Caki2 (cell line): ENCODE measurements around the gene SPINK5. TPM values are rescaled to one million over a fixed set of nuclear protein-coding genes. Genes with fewer than 3 reads are reported as not detected.

Experiments
- DNase-seq: peaks from one replicate; pipeline ENCODE4 v3.0.0-alpha.2; 2015; ENCODE audit warnings: low read depth
- in situ Hi-C: cut with HindIII; loops from 2 replicates; pipeline ENCODE4 v1.10.0; 2016; ENCODE audit warnings: low sequenced_read_pairs, low pct_unique_long_range_greater_than_20kb, mixed read lengths
- total RNA-seq: library from RNA; depleted of rRNA; stranded (reverse); fragments of >200 nt; shearing (Covaris generic); gene quantifications from 2 replicates; pipeline ENCODE4 v1.2.3, GENCODE V29; 2014; ENCODE audit warnings: low replicate concordance

Gene SPINK5
- total RNA-seq, 1 experiment from 2014 or later: 0.95 TPM

GRCh38 chr5:148085977-148086705 is 22.4 kb downstream of the SPINK5 start:
- in situ Hi-C loops: no loop called here
- DNase-seq: no peak

- no peak for DNase-seq
- in situ Hi-C loops: no loop called here
Observed at GRCh38 chr5:148090146-148090772, 26.5 kb downstream of the SPINK5 start.

- DNase-seq: no peak
- in situ Hi-C loops: no loop called here
Observed at GRCh38 chr5:148090773-148091250, 27.0 kb downstream of the SPINK5 start.

- in situ Hi-C loops: no loop called here
- no peak for DNase-seq
Observed at GRCh38 chr5:148091991-148092964, 28.5 kb downstream of the SPINK5 start.

- in situ Hi-C loops: no loop called here
- DNase-seq: no peak
Observed at GRCh38 chr5:148094336-148094735, 30.6 kb downstream of the SPINK5 start.

- DNase-seq: no peak
- in situ Hi-C loops: no loop called here
Observed at GRCh38 chr5:148104226-148104625, 40.4 kb downstream of the SPINK5 start.

GRCh38 chr5:148107608-148108007 is 43.8 kb downstream of the SPINK5 start:
- DNase-seq: no peak

GRCh38 chr5:148113243-148113642 is 49.5 kb downstream of the SPINK5 start:
- DNase-seq: no peak
- in situ Hi-C loops: no loop called here

More at GRCh38 chr5:148107608-148108007, 43.8 kb downstream of the SPINK5 start:
- in situ Hi-C loops: no loop called here

- in situ Hi-C loops: no loop called here
Observed at GRCh38 chr5:148120317-148120716, 56.5 kb downstream of the SPINK5 start.

GRCh38 chr5:148125641-148126040 is 61.9 kb downstream of the SPINK5 start:
- no peak for DNase-seq
- in situ Hi-C loops: no loop called here

More at GRCh38 chr5:148120317-148120716, 56.5 kb downstream of the SPINK5 start:
- DNase-seq: no peak

GRCh38 chr5:148135091-148136048 is 71.6 kb downstream of the SPINK5 start:
- no peak for DNase-seq
- in situ Hi-C loops: no loop called here

- DNase-seq: no peak
- in situ Hi-C loops: no loop called here
Observed at GRCh38 chr5:148140846-148141245, 77.1 kb downstream of the SPINK5 start.

GRCh38 chr5:148141645-148142044 is 77.9 kb downstream of the SPINK5 start:
- in situ Hi-C loops: no loop called here
- no peak for DNase-seq

- in situ Hi-C loops: no loop called here
- DNase-seq: no peak
Observed at GRCh38 chr5:148145916-148146315, 82.1 kb downstream of the SPINK5 start.

- no peak for DNase-seq
- in situ Hi-C loops: no loop called here
Observed at GRCh38 chr5:148146487-148146886, 82.7 kb downstream of the SPINK5 start.

GRCh38 chr5:148147415-148147814 is 83.6 kb downstream of the SPINK5 start:
- no peak for DNase-seq

GRCh38 chr5:148151872-148152271 is 88.1 kb downstream of the SPINK5 start:
- DNase-seq: no peak
- in situ Hi-C loops: no loop called here

More at GRCh38 chr5:148147415-148147814, 83.6 kb downstream of the SPINK5 start:
- in situ Hi-C loops: no loop called here

- in situ Hi-C loops: no loop called here
- DNase-seq: no peak
Observed at GRCh38 chr5:148152781-148153180, 89.0 kb downstream of the SPINK5 start.
